Nephron (organoid): ENCODE measurements around the gene PCDH19.

Experiments
- H3K27ac Mint-ChIP-seq, 3 experiments: 2 replicates each; pipeline ENCODE4 v1.8.0; 2020; ENCODE audit warnings: mixed read lengths in 3 of 3, mild to moderate bottlenecking in 2 of 3, moderate library complexity in 1 of 3
- H3K27me3 Mint-ChIP-seq: 2 replicates; pipeline ENCODE4 v1.8.0; 2021; ENCODE audit warnings: low read depth, mild to moderate bottlenecking, moderate library complexity, mixed read lengths
- H3K36me3 Mint-ChIP-seq: 2 replicates; pipeline ENCODE4 v1.8.0; 2020; ENCODE audit warnings: low read depth, mixed read lengths
- H3K4me1 Mint-ChIP-seq: 2 replicates; pipeline ENCODE4 v1.8.0; 2020; ENCODE audit warnings: mixed read lengths
- H3K4me3 Mint-ChIP-seq, 3 experiments: 2 replicates each; pipeline ENCODE4 v1.8.0; 2020; ENCODE audit warnings: mild to moderate bottlenecking in 3 of 3, mixed read lengths in 3 of 3, moderate library complexity in 2 of 3
- H3K9me3 Mint-ChIP-seq: 2 replicates; pipeline ENCODE4 v1.8.0; 2020; ENCODE audit warnings: mixed read lengths
- TF ChIP-seq, protein P1 (sequence below), 3 experiments: fragments of 200-600 bp; sonication (generic); IDR thresholded peaks; one replicate each; pipeline ENCODE4 v1.5.0; 2021; ENCODE audit warnings: antibody characterized with exemption in 3 of 3; ENCODE audit not compliant: unreplicated experiment in 3 of 3

PCDH19 gene

DNA sequence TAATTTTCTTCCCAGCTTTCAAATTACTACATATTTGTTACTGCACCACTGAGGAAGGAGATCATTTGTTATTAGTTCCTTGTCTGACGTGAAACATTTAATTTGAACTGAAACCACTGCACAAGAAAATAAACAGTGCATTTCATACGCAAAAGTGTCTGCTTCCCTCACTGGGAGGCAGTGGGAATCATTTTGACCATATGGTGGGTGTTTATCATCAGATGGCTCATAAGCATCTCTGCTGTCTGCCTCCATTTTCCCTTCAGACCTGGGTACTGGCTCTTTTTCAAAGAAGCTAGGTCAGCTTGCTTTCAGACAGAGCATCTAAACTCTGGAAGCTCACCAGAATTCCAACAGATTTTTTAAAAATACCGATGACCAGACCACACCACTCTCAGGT is 135.2 kb downstream of the PCDH19 start:
- Mint-ChIP-seq H3K27me3 (no peaks in the 10 kb centered on the region), H3K9me3 (peaks cover 5% of the 10 kb centered on the region), H3K4me3 (no peak overlapping the region), H3K27ac (no peak overlapping the region), H3K4me1 (no peaks in the 10 kb centered on the region), H3K36me3 (no peaks in the 10 kb centered on the region)
- TF ChIP-seq, protein P1, sequence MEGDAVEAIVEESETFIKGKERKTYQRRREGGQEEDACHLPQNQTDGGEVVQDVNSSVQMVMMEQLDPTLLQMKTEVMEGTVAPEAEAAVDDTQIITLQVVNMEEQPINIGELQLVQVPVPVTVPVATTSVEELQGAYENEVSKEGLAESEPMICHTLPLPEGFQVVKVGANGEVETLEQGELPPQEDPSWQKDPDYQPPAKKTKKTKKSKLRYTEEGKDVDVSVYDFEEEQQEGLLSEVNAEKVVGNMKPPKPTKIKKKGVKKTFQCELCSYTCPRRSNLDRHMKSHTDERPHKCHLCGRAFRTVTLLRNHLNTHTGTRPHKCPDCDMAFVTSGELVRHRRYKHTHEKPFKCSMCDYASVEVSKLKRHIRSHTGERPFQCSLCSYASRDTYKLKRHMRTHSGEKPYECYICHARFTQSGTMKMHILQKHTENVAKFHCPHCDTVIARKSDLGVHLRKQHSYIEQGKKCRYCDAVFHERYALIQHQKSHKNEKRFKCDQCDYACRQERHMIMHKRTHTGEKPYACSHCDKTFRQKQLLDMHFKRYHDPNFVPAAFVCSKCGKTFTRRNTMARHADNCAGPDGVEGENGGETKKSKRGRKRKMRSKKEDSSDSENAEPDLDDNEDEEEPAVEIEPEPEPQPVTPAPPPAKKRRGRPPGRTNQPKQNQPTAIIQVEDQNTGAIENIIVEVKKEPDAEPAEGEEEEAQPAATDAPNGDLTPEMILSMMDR (IDR thresholded peaks at IDR 0.05; ENCODE audit: unreplicated experiment in 3 of 3), result no peak

DNA sequence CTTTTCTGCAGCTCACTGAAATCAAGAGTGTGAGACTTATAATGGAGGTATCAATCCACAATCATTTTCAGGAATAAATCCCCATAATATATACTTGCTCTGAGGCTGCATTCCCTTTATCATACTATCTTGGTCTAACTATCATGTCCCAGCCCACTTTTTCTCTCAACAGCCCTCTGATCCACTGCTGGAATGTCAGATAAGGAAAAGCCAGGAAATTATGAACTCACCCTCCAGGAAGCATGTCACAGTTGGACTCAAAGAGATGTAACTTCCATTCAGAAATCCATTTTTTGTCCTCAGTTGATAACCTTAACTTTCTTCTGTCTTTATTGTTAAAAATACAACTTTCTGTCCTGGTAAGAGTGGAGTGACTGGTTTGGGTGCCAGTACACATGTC is 144.9 kb downstream of the PCDH19 start:
- Mint-ChIP-seq H3K4me3 (no peak overlapping the region), H3K9me3 (peaks cover 17% of the 10 kb centered on the region), H3K27me3 (no peaks in the 10 kb centered on the region), H3K4me1 (peaks cover 6% of the 10 kb centered on the region), H3K27ac (no peak overlapping the region), H3K36me3 (no peaks in the 10 kb centered on the region)
- TF ChIP-seq, protein P1 (IDR thresholded peaks at IDR 0.05; ENCODE audit: unreplicated experiment in 3 of 3), result no peak

DNA sequence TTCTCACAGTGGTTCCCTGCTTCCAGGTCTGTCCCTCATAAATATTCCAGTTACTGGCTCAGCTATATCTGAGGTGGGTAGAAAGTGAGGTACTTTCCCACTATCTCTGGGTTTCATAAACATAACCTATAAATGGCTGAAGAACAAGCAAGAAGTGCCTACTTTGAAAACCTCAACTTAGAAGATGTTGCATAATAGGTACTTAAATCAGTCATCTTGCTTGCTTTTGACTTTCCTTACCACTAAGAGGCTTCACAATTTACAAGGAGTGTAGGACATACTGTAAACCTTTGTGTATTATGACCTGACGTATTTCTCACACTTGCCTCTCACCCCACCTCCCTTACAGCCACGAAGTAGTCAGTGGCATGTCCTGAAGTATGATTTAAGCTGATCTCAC is 145.9 kb downstream of the PCDH19 start:
- Mint-ChIP-seq H3K4me3 (no peak overlapping the region), H3K9me3 (peaks cover 9% of the 10 kb centered on the region), H3K36me3 (no peaks in the 10 kb centered on the region), H3K27me3 (no peaks in the 10 kb centered on the region), H3K27ac (no peak overlapping the region), H3K4me1 (peaks cover 6% of the 10 kb centered on the region)
- TF ChIP-seq, protein P1 (IDR thresholded peaks at IDR 0.05; ENCODE audit: unreplicated experiment in 3 of 3), result no peak

DNA sequence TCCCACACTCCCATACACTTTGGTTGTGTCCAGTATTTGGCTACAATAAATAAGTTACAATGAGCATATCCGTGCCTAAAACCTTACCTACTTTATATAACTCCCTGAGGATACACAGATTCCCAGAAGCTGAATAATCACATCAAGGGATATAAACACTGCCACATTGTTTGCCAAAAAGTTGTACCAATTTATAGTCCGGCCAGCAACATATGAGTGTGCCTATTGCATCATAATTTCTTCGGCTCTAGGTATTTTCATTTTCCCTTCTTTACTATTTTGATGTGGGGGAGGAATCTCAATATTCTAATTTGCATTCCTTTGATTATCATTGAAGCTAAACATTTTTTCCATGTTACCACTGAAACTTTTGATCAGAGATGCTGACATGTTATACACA is 146.4 kb downstream of the PCDH19 start:
- no peak overlapping the region for H3K27ac Mint-ChIP-seq
- peaks cover 6% of the 10 kb centered on the region for H3K4me1 Mint-ChIP-seq
- peaks cover 6% of the 10 kb centered on the region for H3K9me3 Mint-ChIP-seq
- H3K36me3 Mint-ChIP-seq, result no peaks in the 10 kb centered on the region
- no peak overlapping the region for H3K4me3 Mint-ChIP-seq
- no peaks in the 10 kb centered on the region for H3K27me3 Mint-ChIP-seq
- TF ChIP-seq, protein P1 (IDR thresholded peaks at IDR 0.05; ENCODE audit: unreplicated experiment in 3 of 3), result no peak

DNA sequence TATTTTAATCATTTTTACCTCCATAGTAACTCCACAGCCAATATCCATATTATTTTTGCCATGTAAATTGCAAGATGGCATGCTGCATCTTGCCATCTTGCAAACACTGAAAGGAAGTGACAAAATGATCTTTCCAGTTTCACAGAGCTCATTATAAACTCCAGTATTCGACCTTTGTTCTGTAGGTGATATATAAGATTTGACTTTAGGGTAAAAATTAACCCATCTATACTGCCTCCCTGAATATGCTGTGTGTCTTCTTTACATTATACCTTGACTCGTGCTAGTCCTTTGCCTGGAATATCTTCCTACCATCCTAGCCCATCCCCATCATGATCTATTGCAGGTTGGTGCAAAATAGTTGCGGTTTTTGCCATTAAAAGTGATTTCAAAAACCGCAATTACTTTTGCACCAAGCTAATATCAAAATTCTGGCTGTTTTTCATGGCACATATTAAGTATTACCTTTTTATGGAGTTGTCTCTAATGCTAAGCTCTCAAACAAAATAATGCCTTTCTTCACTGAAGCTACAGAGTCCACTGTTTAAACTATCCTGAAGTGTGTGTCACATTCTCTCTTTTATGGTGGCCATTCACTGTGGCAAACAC is 161.1 kb downstream of the PCDH19 start:
- Mint-ChIP-seq H3K36me3 (no peaks in the 10 kb centered on the region), H3K4me3 (no peak overlapping the region), H3K9me3 (peaks cover 11% of the 10 kb centered on the region), H3K27me3 (no peaks in the 10 kb centered on the region), H3K27ac (no peak overlapping the region), H3K4me1 (no peaks in the 10 kb centered on the region)
- TF ChIP-seq, protein P1 (IDR thresholded peaks at IDR 0.05; ENCODE audit: unreplicated experiment in 3 of 3), result no peak

DNA sequence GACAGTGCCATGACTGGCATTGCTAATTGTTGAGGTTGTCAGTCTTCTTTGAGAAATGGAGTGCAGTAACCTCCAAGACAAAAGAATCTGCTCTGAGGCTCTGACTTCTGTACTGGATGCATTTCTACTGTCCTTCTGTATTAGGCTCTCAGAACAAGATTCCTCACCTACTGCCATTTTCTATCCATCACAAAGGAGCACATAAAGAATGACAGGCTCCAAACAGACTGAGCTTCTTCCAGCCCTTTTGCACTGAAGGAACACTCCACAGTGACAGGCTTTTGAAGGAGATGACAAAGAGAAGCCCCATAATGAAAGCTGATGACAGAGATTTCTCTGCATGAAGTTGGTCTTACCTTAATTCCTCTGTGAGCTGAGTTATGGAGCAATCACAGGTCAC is 162.2 kb downstream of the PCDH19 start:
- Mint-ChIP-seq H3K4me1 (no peaks in the 10 kb centered on the region), H3K9me3 (peaks cover 8% of the 10 kb centered on the region), H3K27me3 (no peaks in the 10 kb centered on the region), H3K27ac (no peak overlapping the region), H3K36me3 (no peaks in the 10 kb centered on the region), H3K4me3 (no peak overlapping the region)
- TF ChIP-seq, protein P1 (IDR thresholded peaks at IDR 0.05; ENCODE audit: unreplicated experiment in 3 of 3), result no peak
